ENCODE data around the gene TRIM36.

TRIM36 gene

DNA sequence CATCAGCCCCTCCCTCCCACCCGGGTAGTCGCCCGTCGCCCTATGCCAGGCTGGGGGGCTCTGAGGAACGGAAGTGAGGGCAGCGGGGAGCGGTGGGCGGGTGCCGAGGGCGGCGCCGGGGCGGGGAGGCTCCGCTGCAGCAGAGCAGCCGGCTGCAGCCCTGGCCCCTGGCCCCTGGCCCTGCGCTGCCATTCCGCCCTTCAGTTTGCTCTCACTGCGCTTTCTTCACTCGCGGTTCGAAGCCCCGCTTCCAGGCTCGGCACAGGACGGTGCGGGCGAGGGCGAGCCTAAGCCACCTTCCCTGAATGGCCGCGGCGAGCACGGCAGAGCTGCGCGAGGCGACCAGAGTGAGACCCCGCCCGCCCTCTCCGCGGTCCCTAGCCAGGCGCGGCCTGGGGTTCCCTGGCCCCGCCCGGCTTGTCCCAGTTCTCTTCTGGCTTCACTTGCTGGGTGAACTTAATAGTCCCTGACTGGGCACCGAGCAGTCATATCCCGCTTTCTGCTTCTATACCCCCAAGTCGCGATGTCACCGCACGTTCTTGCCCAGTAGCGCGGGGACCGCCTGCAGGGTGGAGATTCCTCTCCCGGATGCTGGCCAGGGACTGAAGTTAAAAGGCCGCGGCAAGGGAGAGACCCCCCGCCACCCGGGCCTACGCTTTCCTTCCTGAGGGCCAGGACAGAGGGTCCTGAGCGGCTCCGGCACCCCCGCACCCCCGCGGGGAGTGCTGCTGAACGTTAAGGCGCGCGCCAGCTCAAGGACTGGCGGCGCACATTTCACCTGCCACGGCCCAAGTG lies 623 bp upstream of the TRIM36 start:
- ChIA-PET POLR2A (ENCODE audit: low non-redundant PET) (no interaction called here), CTCF (interaction anchor here (0.6 to 1.7 kb wide), 3 partner anchors 12 to 47 kb away, joined by 3 to 4 read pairs (median 4); no protein-coding TSS in a partner anchor)
- peak overlapping the region; percentile 32; the same call in 1 of the 2 replicates for H3K27ac ChIP-seq
- no peak for DNase-seq (ENCODE audit: low spot score)
- TF ChIP-seq CTCF (conservative IDR thresholded peaks at IDR 0.05; ENCODE audit: low read depth) = no peak

DNA sequence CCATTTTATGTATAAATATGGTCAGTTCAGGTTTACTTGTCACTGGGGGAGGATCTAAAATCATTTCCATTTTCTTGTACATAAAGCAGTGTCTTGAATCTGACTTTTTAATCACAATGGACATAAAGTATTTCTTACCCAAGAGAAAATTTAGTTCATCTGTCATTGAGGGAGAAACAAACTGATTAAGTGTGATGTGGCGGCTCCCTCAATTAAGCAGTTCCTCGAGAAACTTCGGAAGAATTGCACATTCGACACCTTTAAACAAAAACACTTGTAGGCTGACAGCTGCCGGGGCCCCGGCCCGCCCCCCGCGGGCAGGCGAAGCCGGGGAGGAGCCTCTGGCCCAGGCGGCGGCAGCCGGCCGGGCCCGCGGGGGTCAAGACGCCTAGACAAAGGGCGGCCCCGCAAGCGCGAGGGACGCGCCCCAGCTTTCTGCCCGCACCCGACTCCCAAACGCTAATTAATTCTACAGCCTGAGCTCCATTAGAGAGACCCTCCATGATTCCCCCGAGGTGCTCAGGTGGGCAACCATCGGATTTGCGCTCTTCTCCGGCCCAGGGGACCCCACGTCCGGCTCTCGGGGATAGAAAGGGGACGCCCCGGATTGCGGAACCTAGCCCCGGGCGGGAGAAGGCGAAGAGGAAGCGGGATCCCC lies 750 bp downstream of the TRIM36 start:
- ChIA-PET CTCF (interaction anchor here (0.7 to 1.1 kb wide), 3 partner anchors 11 to 148 kb away, joined by 3 to 4 read pairs (median 4); no protein-coding TSS in a partner anchor), POLR2A (ENCODE audit: low non-redundant PET) (no interaction called here)
- H3K27ac ChIP-seq = peak overlapping the region; percentile 32; the same call in 1 of the 2 replicates
- TF ChIP-seq CTCF (conservative IDR thresholded peaks at IDR 0.05; ENCODE audit: low read depth) = no peak
- no peak for DNase-seq (ENCODE audit: low spot score)

DNA sequence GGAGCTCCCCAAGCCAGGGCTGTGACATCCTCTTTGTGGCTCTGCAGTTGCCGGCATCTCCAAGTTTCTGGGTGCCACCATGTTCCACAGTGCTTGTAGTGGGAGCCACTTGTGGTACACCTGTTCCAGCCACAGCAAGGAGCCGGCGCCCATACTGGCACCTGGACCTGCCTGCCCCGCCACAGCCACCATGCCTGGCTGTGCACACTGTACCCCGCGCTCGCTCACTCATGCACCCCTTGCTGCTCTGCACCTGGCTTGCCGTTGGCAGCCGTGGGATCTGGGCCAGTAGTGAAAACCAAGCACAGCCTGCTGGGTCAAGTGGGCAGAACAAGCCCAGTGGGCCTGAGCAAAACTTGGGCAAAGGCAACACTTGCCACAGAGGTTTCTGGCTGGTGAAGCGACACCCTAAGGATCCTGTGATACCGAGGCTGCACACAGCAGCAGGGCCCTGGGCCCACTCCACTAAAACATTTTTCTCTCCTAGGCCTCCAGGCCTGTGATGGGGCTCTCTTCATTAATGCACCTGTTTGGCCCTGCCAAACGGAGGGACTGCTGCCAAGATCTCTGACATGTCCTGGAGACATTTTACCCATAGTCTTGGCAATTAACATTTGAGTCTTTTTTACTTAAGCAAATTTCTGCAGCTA lies 2.8 kb downstream of the TRIM36 start:
- DNase-seq (ENCODE audit: low spot score) = no peak
- CTCF ChIA-PET = no interaction called here
- TF ChIP-seq CTCF (conservative IDR thresholded peaks at IDR 0.05; ENCODE audit: low read depth) = no peak
- H3K27ac ChIP-seq = no peak overlapping the region
- POLR2A ChIA-PET (ENCODE audit: low non-redundant PET) = no interaction called here

DNA sequence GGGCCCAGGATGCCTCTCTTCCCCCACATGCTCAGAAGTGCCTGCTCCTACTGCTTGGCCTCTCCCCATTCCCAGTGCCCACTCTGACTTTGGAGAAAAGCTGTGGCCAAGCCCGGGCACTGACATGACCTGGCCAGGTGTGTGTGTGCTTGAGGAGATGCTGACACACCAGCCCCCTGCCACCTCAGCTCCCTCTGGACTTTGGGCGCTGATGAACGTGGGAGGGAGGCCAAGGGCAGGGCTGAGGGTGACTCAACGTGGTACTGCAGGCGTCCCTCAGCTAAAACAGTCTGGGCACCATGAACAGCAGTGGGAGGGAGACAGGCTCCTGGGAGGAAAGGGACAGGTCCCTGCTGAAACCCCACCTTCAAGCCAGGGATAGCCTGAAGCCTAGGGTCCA lies 3.9 kb downstream of the TRIM36 start:
- no peak for TF ChIP-seq CTCF (conservative IDR thresholded peaks at IDR 0.05; ENCODE audit: low read depth)
- ChIA-PET CTCF (interaction anchor here (0.5 to 0.7 kb wide), 2 partner anchors 34 to 303 kb away, joined by 3 to 4 read pairs; no protein-coding TSS in a partner anchor), POLR2A (ENCODE audit: low non-redundant PET) (no interaction called here)
- no peak for DNase-seq (ENCODE audit: low spot score)
- H3K27ac ChIP-seq = no peak overlapping the region

DNA sequence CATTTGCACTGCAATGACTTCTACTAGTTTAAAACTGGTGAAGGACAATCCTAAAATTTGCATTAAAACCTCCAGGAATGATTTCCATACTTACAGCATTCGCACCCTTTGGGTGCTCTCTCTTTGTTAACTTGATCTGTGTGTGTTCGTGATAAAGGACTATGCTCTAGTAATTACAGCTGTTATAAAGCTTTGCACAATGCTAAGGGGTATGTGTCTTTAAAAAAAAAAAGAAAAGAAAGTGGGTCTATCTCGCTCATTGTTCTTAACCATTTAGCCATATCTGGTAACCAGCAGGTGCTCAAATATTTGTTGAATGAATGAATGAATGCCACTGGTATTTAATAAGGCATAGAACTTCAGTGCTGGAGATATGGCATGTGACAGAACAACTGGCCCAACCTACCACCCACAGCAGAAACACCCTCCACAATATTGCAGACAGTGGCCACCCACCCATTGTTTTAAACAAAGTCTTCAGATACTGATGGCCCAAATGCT lies 8.7 kb downstream of the TRIM36 start:
- DNase-seq (ENCODE audit: low spot score) = no peak
- H3K27ac ChIP-seq = no peak overlapping the region
- ChIA-PET POLR2A (ENCODE audit: low non-redundant PET) (no interaction called here), CTCF (interaction anchor here (0.5 to 0.6 kb wide), 2 partner anchors 20 to 1459 kb away, joined by 3 read pairs; no protein-coding TSS in a partner anchor)
- TF ChIP-seq CTCF (conservative IDR thresholded peaks at IDR 0.05; ENCODE audit: low read depth) = no peak

DNA sequence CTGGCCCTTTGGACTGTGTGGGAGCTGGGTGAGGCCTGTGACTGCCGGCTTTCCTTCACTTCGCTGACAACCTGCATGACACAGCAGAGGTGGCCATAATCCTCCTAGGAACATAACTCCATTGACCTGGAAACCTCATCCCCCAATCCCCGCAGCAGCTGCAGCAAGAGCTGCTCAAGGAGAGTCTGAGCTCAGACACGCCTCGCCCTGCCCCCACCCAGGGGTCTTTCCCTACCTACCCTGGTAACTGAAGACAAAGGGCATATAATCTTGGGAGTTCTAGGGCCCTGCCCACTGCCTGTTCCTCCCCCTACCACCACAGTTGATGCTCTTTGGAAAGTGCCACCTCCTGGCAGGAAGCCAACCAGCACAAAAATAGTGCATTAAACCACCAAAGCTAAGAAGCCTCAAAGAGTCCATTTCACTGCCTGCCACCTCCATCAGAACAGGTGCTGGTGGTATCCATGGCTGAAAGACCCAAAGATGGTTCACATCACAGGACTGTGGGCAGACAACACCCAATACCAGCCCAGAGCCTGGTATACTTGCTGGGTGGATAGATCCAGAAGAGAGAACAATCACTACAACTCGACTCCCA lies 18.4 kb downstream of the TRIM36 start:
- no peak for TF ChIP-seq CTCF (conservative IDR thresholded peaks at IDR 0.05; ENCODE audit: low read depth)
- ChIA-PET CTCF (interaction anchor here (1.2 kb wide), 1 partner anchor 54 kb away, joined by 3 read pairs; no protein-coding TSS in a partner anchor), POLR2A (ENCODE audit: low non-redundant PET) (no interaction called here)
- H3K27ac ChIP-seq = no peak overlapping the region
- DNase-seq (ENCODE audit: low spot score) = no peak
